GM19397 (cell line): ENCODE data around the gene PREP.
"Not testable (repeated sequence)": the region's sequence is repeated elsewhere in the genome, so short reads cannot be mapped to it uniquely, and the experiment has no call there.

Source experiments
- ATAC-seq: cut with Tn5 transposase; IDR thresholded peaks from one replicate; pipeline ENCODE4 v1.9.1; 2021; ENCODE audit warnings: mild to moderate bottlenecking, moderate library complexity; ENCODE audit not compliant: unreplicated experiment

PREP gene

DNA sequence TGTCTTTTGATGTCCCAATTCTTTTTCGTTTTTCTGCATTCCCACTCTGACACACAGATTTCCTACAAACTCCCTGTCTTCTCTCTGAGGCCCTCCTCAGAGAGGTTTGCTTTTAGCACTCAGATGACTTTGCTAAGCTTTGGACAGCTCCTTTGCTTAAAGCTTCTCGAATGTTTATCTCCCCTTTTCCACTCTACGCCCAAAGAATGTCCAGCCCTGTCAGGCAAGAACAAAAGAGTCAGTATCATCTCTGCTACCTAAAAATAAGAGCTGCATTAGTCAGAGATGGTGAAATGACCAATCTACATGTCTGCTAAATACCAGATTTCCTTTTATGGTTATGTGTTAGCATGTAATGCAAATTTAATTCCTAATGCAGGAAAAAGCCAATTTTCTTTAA, 56.8 kb downstream of the PREP start:
- ATAC-seq: no peak

DNA sequence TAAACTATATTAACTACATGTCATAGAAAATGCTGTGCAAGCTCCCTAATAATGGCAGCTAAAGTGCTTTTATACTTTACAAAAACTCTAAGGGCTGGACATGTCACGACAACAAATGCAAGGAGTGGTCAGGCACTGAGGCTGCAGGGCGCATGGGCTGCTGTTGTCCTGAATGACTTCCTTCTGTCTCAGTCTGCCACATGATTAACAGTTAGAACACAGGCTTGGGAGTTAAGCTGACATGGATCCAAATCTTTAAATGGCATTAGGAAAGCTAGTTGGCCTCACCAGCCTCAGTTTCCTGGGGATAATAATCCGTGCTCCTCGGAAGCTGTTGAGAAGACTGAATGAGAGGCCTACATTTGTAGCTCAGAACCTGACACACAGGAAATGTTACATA, 57.4 kb downstream of the PREP start:
- ATAC-seq: no peak

DNA sequence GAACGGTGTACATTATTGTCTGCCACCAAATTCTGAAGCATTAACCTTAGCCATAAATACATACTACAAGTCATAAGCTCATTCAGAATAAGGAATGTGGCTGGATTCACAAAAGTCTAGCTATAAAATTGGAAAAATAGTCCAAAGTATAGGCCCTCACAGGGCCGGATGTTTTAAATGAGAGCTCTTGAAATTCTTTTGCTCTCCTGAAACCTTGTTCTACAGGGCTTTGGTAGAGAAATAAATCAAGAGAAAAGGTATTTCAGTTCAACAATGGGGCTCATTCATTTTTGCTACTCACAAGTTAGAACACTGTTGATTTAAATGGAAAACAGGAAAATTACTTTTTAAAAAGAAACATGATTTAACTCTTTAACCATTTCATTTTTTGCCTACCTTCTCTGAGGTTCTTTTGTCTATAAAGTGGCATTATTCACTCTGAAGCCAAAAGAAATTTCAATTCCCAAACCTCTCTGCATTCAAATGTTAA, 58.0 kb downstream of the PREP start:
- no peak for ATAC-seq

DNA sequence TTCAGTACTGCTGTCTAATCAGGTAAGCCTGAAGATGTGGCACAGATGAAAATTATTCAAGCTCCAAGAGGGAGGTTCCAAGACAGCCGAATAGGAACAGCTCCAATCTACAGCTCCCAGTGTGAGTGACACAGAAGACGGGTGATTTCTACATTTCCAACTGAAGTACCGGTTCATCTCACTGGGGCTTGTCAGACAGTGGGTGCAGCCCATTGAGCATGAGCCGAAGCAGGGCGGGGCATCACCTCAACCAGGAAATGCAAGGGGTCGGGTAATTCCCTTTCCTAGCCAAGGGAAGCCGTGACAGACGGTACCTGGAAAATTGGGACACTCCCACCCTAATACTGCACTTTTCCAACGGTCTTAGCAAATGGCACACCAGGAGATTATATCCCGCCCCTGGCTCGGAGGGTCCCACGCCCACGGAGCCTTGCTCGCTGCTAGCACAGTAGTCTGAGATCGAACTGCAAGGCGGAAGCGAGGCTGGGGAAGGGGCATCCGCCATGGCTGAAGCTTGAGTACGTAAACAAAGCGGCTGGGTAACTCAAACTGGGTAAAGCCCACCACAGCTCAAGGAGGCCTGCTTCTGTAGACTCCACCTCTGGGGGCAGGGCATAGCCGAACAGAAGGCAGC, 64.4 kb downstream of the PREP start:
- not testable (repeated sequence) for ATAC-seq

DNA sequence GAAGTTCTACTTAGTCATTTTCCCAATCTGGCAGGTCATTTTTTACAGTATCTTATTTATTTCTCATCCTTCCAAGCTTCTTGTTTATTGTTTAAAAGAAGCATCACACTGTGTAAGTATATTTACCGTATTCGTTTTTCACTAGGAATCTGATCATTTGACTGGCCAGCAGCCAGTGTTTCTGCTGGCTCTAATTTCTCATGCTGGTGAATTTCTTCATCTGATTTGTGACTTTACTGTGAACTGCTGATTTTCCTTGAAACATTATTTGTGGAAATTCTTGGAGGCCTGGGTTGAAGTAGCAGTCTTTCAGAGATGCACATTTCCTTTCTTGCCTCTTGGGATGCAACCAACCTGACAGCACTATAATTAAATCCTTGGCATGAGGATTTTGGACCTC, 65.9 kb downstream of the PREP start:
- ATAC-seq: no peak

DNA sequence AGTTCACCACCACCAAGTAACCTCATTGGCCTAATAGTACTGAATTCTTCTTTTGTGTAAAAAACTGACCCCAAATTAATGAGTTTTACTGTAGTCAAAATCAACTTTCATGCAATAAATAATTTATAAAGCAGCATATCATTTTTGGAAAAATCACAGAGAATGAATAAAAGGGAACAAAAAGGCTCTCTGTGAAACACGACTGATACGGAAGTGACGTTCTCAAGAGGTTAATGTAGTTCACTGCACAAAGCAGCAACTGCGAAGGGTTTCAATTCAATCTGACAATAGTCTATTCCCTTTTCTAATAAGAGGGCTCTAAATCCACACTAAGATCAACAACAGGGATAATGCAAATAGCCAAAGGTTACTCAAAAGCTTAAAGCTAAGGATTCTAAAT, 70.3 kb downstream of the PREP start:
- ATAC-seq: no peak

DNA sequence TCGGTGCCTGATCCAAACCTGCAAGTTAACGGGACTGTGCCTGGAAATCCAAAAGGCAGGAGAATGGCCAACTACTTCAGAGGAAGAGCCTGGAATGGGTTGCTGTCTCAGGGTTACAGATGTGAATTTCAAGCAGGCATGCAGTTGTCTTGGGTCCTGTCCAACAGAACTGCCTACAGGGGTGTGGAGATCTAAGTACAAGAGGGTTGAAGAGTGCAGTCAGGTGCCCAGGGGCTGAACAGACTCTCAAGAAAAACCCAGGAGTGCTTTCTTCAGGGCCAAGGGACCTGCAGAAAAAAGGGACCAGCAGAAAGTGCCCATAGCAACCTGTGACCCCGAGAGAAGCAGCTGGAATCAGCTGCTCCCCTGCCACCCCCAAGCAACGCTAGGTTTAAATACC, 71.0 kb downstream of the PREP start:
- no peak for ATAC-seq

DNA sequence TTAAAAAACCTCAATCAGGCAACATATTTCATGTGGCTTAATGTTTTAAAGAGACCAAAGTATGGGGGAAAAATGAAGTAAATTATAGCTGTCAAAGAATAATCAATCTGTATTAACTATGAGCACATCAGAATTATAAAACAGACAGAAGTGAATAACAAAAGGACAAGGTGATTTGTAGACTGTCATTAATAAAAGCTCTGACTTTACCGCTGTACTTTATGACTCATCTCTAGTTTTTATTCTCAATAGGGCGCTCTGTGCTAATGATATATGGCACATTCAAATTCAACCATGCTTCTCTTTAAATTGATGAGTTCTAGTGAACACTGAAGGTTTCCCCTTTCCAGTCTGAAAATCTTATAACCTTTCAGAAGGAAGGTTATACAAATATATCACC, 72.0 kb downstream of the PREP start:
- no peak for ATAC-seq

DNA sequence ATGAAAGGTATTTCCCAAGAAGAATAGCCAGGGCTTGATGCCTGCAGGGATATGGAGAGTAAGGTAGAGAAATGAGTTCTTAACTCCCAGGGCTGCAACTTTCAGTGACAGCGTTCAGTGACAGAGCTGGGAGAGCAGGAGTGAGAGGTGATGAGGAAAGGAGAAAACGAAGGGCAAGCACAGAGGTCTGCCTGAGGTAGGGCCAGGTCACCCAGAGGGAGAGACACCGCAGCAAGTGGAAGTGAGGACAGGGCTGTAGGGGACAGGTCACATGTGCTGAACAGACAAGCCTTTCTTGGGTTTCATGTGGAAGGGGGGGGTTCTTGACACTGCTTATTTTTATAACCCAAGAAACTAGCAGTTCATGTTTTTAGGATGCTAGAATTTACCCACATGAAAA, 72.5 kb downstream of the PREP start:
- ATAC-seq: no peak

DNA sequence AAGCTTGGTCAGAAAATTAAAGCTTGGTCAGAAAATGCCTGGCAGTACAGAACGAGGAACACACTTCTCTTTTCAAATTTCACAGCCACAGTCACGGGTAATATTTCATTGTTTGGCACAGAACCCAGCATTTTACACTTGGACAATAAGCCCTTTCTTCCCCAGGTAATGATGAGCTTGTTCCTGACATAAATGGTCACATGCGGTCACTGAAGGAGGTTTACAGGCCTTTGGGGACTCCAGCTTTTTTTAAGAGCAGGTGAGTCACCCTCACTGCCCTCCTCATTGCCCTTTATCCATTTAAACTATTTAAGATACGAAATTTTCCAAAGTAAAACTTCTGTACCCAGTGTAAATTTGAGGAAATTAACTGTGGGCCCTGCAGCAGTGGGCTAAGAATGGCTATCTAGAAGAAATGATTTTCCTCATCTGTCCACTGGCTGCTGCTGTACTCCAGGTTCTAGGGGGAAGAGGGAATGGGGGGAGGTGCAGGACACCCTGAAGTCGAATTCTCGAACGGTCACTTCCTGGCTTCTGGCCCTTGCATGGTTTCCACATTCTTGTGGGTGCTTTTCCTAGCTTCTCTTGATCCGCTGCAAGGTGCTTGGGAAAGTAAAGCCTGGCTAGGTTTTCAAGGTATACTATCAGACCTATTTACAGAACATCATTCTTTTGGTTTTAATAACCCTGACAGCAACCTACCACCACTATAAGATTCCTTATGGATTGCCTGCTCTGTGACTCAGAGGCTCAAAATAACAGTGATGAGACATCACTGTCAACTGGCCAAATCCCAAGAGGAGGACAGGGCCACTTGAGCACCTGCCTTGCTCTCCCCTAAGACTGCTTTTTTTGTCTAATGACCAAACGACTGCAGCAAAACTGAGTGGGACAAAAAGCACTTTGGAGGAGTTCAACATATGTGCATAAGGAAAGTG, 75.8 kb downstream of the PREP start:
- no peak for ATAC-seq

DNA sequence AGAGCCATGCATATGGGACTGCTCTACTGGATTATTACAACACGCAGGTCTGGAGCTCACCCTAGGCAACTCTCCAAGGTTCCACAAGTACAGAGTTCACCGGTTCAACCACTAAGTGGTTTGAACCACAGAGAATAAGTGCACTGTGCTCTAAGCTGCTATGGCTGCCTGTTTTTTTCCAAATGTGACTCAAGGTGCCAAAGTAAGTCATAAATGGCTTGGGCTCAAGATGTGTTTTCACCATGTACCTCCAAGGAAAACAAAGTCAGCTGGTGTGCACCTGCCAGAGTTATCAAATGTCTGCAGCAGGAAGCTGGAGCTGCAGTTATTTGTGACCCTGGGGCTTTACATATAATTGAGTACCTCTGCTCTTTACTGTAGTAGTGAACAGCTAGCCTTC, 76.7 kb downstream of the PREP start:
- no peak for ATAC-seq

DNA sequence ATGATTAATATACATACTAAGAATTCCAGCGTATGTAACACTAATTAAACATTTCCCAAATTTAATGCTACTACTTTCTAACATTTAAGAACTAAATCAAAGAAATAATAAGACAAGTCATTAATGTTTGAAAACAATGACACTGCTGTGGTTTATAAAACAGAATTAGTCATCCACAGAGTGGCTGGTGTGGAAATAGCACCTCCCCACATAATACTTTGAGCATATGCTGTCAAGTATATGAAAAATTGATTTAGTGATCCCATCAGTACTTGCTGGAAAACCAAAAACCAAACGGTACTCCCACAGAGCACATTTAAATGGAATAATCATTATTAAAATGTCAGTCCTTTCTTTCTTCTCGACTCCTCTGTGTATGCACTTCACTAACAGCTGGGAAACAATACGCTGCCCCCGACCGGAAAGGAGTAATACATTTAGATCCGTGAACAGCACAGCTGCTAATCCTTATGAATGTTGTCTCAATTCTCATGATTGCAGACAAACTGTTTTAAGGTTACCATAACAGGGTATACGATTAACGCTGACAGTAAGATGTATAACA, 78.4 kb downstream of the PREP start:
- no peak for ATAC-seq

DNA sequence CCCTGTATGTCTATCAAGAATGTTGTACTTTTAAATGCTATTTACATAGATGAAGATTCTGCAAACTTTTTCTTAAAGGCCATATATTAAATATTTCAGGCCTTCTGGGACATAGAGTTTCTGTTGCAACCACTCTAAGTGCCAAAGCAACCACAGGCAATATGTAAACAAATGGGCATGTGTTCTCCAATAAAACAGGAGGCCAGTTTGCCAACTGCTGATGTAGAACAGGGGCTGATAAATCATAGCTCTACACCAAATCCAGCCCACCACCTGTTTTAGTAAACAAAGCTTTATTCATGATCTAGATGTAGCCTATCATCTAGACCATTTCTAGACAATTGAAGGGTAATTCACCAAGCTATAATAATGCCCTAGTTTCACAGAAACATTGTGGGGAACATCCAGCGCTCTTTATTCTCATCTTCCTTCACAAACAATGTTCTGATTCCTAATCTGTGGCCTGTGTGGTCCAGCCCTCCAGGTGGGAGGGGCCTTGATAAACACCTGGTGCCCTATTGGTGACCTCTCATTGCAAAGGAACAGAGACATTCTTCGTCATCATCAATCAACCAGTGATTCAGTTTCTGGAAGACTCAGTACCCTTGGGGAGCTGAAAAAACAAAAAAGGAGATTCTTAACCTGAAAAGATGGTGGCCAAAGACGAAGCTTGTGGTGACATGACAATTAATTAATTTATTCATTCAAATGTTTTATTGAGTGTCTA, 80.2 kb downstream of the PREP start:
- no peak for ATAC-seq

DNA sequence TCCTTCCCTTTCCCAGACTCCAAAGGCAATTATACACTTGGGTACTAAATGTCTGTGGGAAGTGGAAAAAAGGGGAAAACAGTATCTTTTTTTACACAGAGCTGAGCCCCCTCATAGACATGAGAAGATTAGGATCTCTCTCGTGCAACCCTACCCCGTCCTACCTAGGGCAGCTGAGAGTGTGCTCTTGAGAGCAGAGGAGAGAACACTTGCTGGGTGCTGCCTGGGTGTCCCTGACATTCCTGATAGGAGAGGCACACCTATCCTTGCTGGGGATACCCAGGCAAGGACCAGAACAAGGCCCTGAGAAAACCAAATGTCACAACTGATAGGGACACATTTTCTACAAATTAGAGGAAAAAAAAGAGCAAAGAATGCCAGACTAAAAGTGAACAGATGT, 81.2 kb downstream of the PREP start:
- no peak for ATAC-seq

DNA sequence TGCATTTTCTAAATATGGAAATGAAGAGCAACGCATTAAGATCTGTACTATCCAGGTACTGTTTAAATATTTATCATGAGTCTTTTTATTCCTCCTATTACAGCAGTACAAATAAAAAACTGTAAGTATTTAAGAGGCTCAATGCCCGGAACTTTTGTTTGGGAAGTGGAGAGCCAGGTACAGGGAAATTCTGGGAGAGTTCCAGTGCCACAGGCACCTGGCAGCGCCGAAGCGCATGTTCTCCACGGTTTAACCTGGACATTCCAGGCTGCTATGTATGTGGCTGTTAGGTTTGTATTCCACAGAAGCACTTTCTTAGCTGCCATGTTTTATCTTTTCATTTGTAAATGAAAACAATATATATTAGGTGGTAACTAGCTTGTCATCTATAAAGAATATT, 81.7 kb downstream of the PREP start:
- ATAC-seq: no peak

DNA sequence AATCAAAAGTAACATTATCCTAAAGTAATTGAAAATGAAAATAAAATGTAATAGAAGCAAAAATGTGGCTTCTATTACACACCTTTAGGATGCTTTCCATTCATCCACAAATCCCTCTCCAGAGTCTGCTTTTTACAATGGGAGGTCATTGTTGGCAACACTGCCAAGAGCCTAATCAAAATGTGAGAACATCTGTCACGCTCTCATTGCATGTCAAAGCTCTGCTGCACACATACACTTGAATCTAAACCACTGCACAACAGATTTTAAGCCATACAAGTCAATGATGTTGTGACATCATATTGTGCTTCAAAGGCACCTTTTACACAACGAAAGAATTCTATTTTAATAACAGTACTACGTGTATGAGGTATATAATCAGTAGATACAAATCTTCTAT, 82.1 kb downstream of the PREP start:
- no peak for ATAC-seq

DNA sequence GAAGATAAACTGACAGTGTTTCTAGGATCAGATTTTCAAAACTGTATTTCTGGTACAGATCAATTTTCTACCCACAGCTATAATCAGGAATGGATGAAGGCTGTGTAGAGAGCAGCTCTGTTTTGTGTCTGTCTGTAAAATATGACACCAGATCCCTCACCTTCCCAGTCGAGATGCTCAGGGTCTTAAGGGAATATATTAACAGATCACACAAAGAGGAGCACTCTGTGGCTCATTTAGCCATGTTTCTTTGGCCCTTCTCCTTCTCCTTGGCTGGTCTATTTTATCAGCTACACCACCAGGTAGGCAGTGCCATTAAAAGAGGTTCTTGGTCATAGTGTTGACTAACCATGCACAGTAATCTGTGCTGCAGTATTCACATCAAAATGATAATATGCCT, 82.6 kb downstream of the PREP start:
- ATAC-seq: no peak

DNA sequence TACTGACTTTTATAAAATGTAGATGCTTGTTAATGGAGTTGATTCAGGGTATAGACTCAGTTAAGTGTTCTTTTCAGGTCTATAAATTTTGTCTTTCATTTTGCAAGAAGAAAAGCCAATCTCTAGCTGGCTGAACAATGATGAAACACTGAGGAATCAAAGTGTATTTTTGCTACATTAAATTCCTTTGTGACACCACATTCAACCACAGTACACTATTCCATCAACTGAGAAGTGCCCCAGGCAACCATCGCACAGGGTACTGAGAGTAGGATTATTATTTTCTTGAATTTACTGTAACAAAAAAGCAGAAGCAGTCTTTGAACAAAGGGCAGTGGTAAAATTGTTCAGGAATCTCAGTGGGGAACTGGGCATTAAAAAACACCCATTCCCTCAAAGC, 83.6 kb downstream of the PREP start:
- no peak for ATAC-seq

DNA sequence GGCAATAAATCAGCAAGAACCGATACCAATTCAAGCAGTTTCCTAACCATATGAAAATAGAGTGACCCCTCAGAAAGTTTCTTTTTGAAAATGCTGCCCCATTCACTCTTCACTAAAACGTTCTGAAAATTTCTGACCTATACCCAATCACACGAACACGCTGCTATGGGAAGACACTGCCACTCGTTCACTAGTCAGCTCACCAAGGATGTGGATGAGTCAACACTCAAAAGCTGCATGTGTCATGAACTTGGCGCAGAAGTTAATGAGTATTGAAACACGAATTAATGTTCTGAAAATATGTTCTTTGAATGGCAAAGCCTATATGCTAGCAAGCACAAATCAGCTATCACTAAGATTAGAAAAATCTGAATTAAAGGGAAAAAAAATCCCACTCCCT, 84.2 kb downstream of the PREP start:
- ATAC-seq: no peak

DNA sequence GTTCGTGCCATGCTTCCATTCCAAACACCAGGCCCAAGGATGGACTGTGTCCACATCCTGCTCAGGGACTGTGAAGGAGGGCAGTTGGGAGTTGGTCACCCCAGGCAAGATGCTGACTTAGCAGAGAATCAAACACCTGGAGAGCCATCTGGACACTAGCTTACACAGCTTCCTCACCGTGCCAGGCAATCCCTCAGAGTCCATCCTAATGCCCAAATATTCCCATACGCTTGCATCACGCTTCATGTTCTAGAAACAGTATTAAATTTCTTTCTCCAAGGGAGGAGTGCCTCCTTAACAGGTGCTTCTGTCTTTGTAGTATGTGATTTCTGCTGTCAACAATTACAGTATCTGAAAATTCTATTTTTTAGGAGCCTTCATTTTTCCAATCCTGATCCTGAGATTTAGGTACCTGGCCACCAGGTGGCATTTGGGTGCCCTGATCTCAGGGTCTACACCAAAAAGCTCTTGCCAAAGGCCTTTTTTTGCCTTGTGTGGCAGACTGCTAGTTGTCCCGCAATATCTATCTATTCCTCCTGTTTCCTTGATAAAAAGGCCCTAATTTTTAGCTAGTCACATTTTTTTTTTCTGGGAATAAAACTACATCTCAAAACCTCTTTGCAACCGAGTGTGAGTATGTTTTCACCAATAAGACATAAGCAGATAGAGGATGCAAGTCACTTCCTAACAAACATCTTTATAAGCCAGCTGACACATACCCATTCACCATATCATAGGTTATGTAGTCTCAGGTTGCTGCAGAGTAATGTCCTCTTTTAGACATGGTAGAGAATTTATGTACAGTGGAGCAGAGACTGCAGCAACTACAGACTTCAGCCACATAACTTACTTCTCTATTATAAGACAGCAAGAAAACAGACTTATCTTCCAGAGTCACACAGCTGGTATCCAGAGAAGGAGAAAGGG, 85.0 kb downstream of the PREP start:
- ATAC-seq: no peak
